NCI-H128 (cell line): ENCODE measurements around the gene CCDC57.

Experiments
- DNase-seq: peaks from one replicate; lab custom pipeline; 2025; ENCODE audit not compliant: unreplicated experiment; lab: John Stamatoyannopoulos, UW

The CCDC57 gene

GRCh38 chr17:82129095-82129494, 83.5 kb downstream of the CCDC57 start:
- no peak for DNase-seq

- DNase-seq: no peak
These were observed 84.4 kb downstream of the CCDC57 start for GRCh38 chr17:82128287-82128686.

GRCh38 chr17:82127704-82128103, 84.9 kb downstream of the CCDC57 start:
- no peak for DNase-seq

GRCh38 chr17:82127315-82127595, 85.4 kb downstream of the CCDC57 start:
- DNase-seq: no peak

GRCh38 chr17:82126556-82127314, 85.9 kb downstream of the CCDC57 start:
- DNase-seq: no peak

GRCh38 chr17:82124101-82124500, 88.5 kb downstream of the CCDC57 start:
- no peak for DNase-seq

GRCh38 chr17:82121660-82122629, 90.7 kb downstream of the CCDC57 start:
- no peak for DNase-seq

- DNase-seq: no peak
These were observed 91.4 kb downstream of the CCDC57 start for GRCh38 chr17:82121246-82121645.

- DNase-seq: no peak
These were observed 92.5 kb downstream of the CCDC57 start for GRCh38 chr17:82120148-82120547.

- no peak for DNase-seq
These were observed 93.7 kb downstream of the CCDC57 start for GRCh38 chr17:82118815-82119380.

GRCh38 chr17:82118168-82118814, 94.4 kb downstream of the CCDC57 start:
- DNase-seq: no peak

GRCh38 chr17:82117139-82118090, 95.2 kb downstream of the CCDC57 start:
- DNase-seq: no peak

GRCh38 chr17:82116246-82116645, 96.4 kb downstream of the CCDC57 start:
- DNase-seq: no peak

GRCh38 chr17:82114872-82115271, 97.8 kb downstream of the CCDC57 start:
- DNase-seq: no peak

- DNase-seq: no peak
These were observed 98.2 kb downstream of the CCDC57 start for GRCh38 chr17:82114447-82114846.

- no peak for DNase-seq
These were observed 98.7 kb downstream of the CCDC57 start for GRCh38 chr17:82113941-82114340.

GRCh38 chr17:82113422-82113821, 99.2 kb downstream of the CCDC57 start:
- DNase-seq: no peak

- DNase-seq: no peak
These were observed 99.7 kb downstream of the CCDC57 start for GRCh38 chr17:82112914-82113311.

- no peak for DNase-seq
These were observed 100.3 kb downstream of the CCDC57 start for GRCh38 chr17:82112181-82112913.

- DNase-seq: no peak
These were observed 102.3 kb downstream of the CCDC57 start for GRCh38 chr17:82110298-82110697.
